ENCODE data around the gene RACGAP1. TPM values are rescaled to one million over a fixed set of nuclear protein-coding genes. Genes with fewer than 3 reads are reported as not detected.
A peak's percentile ranks its signal among the peaks of the same experiment; 100 is the strongest.

Gene RACGAP1
- total RNA-seq, 1 donor from 2014 or later: 18.8 TPM

- TF ChIP-seq EZH2 (IDR thresholded peaks at IDR 0.05; ENCODE audit: insufficient read depth, low read length): no peak
- TF ChIP-seq, protein P1, sequence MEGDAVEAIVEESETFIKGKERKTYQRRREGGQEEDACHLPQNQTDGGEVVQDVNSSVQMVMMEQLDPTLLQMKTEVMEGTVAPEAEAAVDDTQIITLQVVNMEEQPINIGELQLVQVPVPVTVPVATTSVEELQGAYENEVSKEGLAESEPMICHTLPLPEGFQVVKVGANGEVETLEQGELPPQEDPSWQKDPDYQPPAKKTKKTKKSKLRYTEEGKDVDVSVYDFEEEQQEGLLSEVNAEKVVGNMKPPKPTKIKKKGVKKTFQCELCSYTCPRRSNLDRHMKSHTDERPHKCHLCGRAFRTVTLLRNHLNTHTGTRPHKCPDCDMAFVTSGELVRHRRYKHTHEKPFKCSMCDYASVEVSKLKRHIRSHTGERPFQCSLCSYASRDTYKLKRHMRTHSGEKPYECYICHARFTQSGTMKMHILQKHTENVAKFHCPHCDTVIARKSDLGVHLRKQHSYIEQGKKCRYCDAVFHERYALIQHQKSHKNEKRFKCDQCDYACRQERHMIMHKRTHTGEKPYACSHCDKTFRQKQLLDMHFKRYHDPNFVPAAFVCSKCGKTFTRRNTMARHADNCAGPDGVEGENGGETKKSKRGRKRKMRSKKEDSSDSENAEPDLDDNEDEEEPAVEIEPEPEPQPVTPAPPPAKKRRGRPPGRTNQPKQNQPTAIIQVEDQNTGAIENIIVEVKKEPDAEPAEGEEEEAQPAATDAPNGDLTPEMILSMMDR (IDR thresholded peaks at IDR 0.05; ENCODE audit: insufficient read depth, low read depth, low read length): peak; percentile 80
Observed at GRCh38 chr12:50039151-50039835, 14.0 kb upstream of the RACGAP1 start.

DNA sequence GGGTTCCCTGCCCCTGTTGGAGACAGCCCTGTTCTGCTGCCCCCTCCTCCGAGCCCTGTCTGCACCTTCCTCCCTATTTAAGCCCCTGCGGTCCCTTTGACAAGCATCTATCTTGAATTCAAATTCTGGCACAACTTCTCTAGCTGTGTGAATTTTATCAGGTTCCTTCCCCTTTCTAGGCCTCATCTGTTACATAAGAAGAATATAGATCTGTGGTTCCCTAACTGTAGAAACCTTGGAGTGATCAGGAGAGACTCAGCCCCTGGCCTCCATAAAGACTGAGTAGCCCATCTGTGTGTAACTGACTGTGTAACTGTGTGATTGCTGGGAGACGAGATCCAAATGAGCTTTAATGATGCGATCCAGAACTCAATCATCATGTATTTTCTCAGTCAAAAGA, 13.0 kb upstream of the RACGAP1 start:
- no peaks in the 10 kb centered on the region for H3K79me2 ChIP-seq (ENCODE audit: insufficient read depth, low read length)
- H3K4me3 ChIP-seq (ENCODE audit: insufficient read depth, low read depth, low read length): no peak overlapping the region
- peaks cover 6% of the 10 kb centered on the region for H3K4me1 Mint-ChIP-seq (ENCODE audit: low read depth, unreplicated experiment)
- TF ChIP-seq, protein P1 (IDR thresholded peaks at IDR 0.05; ENCODE audit: insufficient read depth, low read depth, low read length): no peak
- no peak for TF ChIP-seq EZH2 (IDR thresholded peaks at IDR 0.05; ENCODE audit: insufficient read depth, low read length)
- no peak overlapping the region for H2AFZ ChIP-seq (ENCODE audit: low read depth, low read length)
- H3K27ac ChIP-seq (ENCODE audit: low read depth, low read length): no peak overlapping the region
- DNase-seq (ENCODE audit: low read depth) (no peak), FAIRE-seq (no peak)
- no peaks in the 10 kb centered on the region for H3K36me3 Mint-ChIP-seq (ENCODE audit: low read depth, unreplicated experiment)
- no peaks in the 10 kb centered on the region for H3K9me3 Mint-ChIP-seq (ENCODE audit: unreplicated experiment)
- peaks cover 3% of the 10 kb centered on the region for H3K27me3 ChIP-seq (ENCODE audit: insufficient read depth, low read length)
- H3K27ac Mint-ChIP-seq (ENCODE audit: unreplicated experiment): no peak overlapping the region
- no peak overlapping the region for H3K9ac ChIP-seq (ENCODE audit: low read length)
- H3K4me2 ChIP-seq (ENCODE audit: low read length): no peak overlapping the region
- peaks cover 16% of the 10 kb centered on the region for H3K27me3 Mint-ChIP-seq (ENCODE audit: low read depth, unreplicated experiment)
- H3K9me3 ChIP-seq (ENCODE audit: insufficient read depth, low read depth, low read length): no peaks in the 10 kb centered on the region
- H4K20me1 ChIP-seq (ENCODE audit: insufficient read depth, low read length): no peaks in the 10 kb centered on the region
- no peaks in the 10 kb centered on the region for H3K36me3 ChIP-seq (ENCODE audit: insufficient read depth, low read length)
- no peak overlapping the region for H3K4me3 Mint-ChIP-seq (ENCODE audit: unreplicated experiment)
- H3K4me1 ChIP-seq (ENCODE audit: insufficient read depth, low read length): peaks cover 6% of the 10 kb centered on the region

More at GRCh38 chr12:50039151-50039835, 14.0 kb upstream of the RACGAP1 start:
- no peaks in the 10 kb centered on the region for H3K79me2 ChIP-seq (ENCODE audit: insufficient read depth, low read length)
- no peaks in the 10 kb centered on the region for H4K20me1 ChIP-seq (ENCODE audit: insufficient read depth, low read length)
- no peak overlapping the region for H3K4me3 Mint-ChIP-seq (ENCODE audit: unreplicated experiment)
- peak; percentile 59 for DNase-seq (ENCODE audit: low read depth)
- peaks cover 6% of the 10 kb centered on the region for H3K4me1 ChIP-seq (ENCODE audit: insufficient read depth, low read length)
- no peak overlapping the region for H3K9ac ChIP-seq (ENCODE audit: low read length)
- no peaks in the 10 kb centered on the region for H3K9me3 ChIP-seq (ENCODE audit: insufficient read depth, low read depth, low read length)
- FAIRE-seq: no peak
- H3K4me1 Mint-ChIP-seq (ENCODE audit: low read depth, unreplicated experiment): peaks cover 6% of the 10 kb centered on the region
- H2AFZ ChIP-seq (ENCODE audit: low read depth, low read length): no peak overlapping the region
- H3K36me3 ChIP-seq (ENCODE audit: insufficient read depth, low read length): no peaks in the 10 kb centered on the region
- peaks cover 16% of the 10 kb centered on the region for H3K27me3 Mint-ChIP-seq (ENCODE audit: low read depth, unreplicated experiment)
- H3K27ac Mint-ChIP-seq (ENCODE audit: unreplicated experiment): no peak overlapping the region
- no peaks in the 10 kb centered on the region for H3K36me3 Mint-ChIP-seq (ENCODE audit: low read depth, unreplicated experiment)
- H3K27ac ChIP-seq (ENCODE audit: low read depth, low read length): no peak overlapping the region
- peaks cover 3% of the 10 kb centered on the region for H3K27me3 ChIP-seq (ENCODE audit: insufficient read depth, low read length)
- no peaks in the 10 kb centered on the region for H3K9me3 Mint-ChIP-seq (ENCODE audit: unreplicated experiment)
- no peak overlapping the region for H3K4me2 ChIP-seq (ENCODE audit: low read length)
- no peak overlapping the region for H3K4me3 ChIP-seq (ENCODE audit: insufficient read depth, low read depth, low read length)

Measured in astrocyte (in vitro differentiated cells and primary cell).